H54 (cell line): Measurements from ENCODE around the gene SMYD3.

ENCODE experiments used
- DNase-seq: peaks from one replicate; pipeline ENCODE4 v3.0.0; 2011; ENCODE audit warnings: low spot score, mixed read lengths; ENCODE audit not compliant: insufficient read length
- FAIRE-seq: peaks from 3 replicates; lab custom pipeline; 2011; peaks lifted over from hg19 to GRCh38; lab: Jason Lieb, UNC
- POLR2A ChIP-seq: IDR thresholded peaks from 2 replicates; pipeline ENCODE4 v1.6.1; 2011; ENCODE audit warnings: low read depth, mild to moderate bottlenecking, low read length

Gene SMYD3

GRCh38 chr1:246002725-246003441 lies 504.2 kb downstream of the SMYD3 start:
- DNase-seq (peak; percentile 42), FAIRE-seq (no peak)
- no peak for TF ChIP-seq POLR2A

GRCh38 chr1:246001837-246002230 lies 505.2 kb downstream of the SMYD3 start:
- no peak for FAIRE-seq
- no peak for TF ChIP-seq POLR2A
- DNase-seq = no peak

GRCh38 chr1:246001142-246001836 lies 505.8 kb downstream of the SMYD3 start:
- DNase-seq (no peak), FAIRE-seq (no peak)
- TF ChIP-seq POLR2A = no peak

GRCh38 chr1:246000638-246001015 lies 506.5 kb downstream of the SMYD3 start:
- DNase-seq = no peak
- TF ChIP-seq POLR2A = no peak
- no peak for FAIRE-seq

- no peak for TF ChIP-seq POLR2A
- no peak for DNase-seq
- FAIRE-seq = no peak
These were observed 507.1 kb downstream of the SMYD3 start for GRCh38 chr1:245999697-246000637.

GRCh38 chr1:245997471-245998258 lies 509.4 kb downstream of the SMYD3 start:
- FAIRE-seq (no peak), DNase-seq (no peak)
- TF ChIP-seq POLR2A = no peak

GRCh38 chr1:245996811-245997210 lies 510.3 kb downstream of the SMYD3 start:
- FAIRE-seq = no peak
- TF ChIP-seq POLR2A = no peak

GRCh38 chr1:245995474-245995873 lies 511.6 kb downstream of the SMYD3 start:
- TF ChIP-seq POLR2A = no peak
- no peak for FAIRE-seq
- no peak for DNase-seq

More at GRCh38 chr1:245996811-245997210, 510.3 kb downstream of the SMYD3 start:
- no peak for DNase-seq

GRCh38 chr1:245991266-245991665 lies 515.8 kb downstream of the SMYD3 start:
- TF ChIP-seq POLR2A = no peak
- DNase-seq (no peak), FAIRE-seq (no peak)

- DNase-seq (no peak), FAIRE-seq (no peak)
- no peak for TF ChIP-seq POLR2A
These were observed 516.6 kb downstream of the SMYD3 start for GRCh38 chr1:245990315-245991022.

- FAIRE-seq (no peak), DNase-seq (no peak)
- no peak for TF ChIP-seq POLR2A
These were observed 518.5 kb downstream of the SMYD3 start for GRCh38 chr1:245988393-245989078.

- no peak for TF ChIP-seq POLR2A
- DNase-seq (no peak), FAIRE-seq (no peak)
These were observed 519.1 kb downstream of the SMYD3 start for GRCh38 chr1:245987997-245988392.
